GM12878 (cell line): ENCODE results near the gene MTIF3. TPM values are rescaled to one million over a fixed set of nuclear protein-coding genes. Genes with fewer than 3 reads are reported as not detected.

ENCODE experiments used
- ATAC-seq: fragments of 200-7000 bp; cut with Tn5 transposase; 3 replicates; pipeline ENCODE4 v1.9.1; 2020; ENCODE audit warnings: mild to moderate bottlenecking, moderate library complexity
- BruUV-seq: library from RNA; stranded (reverse); fragments of 400-500 nt; replicated peaks from 2 replicates; lab custom pipeline; 2021; lab: Mats Ljungman, UMichigan
- CTCF ChIA-PET: fragments of 300-600 bp; sonication (Branson Sonifier 250); formaldehyde crosslinking; extraction: SDS; loops from one replicate; lab custom pipeline; 2021; ENCODE audit warnings: inconsistent platforms; lab: Yijun Ruan, JAX
- POLR2A ChIA-PET: fragments of 350-600 bp; formaldehyde crosslinking; extraction: SDS; loops from one replicate; lab custom pipeline; 2021; ENCODE audit warnings: inconsistent platforms; lab: Charles Lee
- RAD21 ChIA-PET: fragments of 300-600 bp; sonication (Branson Sonifier 250); formaldehyde crosslinking; loops from one replicate; lab custom pipeline; 2023; ENCODE audit warnings: antibody characterized with exemption; ENCODE audit not compliant: unreplicated experiment; lab: Charles Lee
- SMC1A ChIA-PET: fragments of 300-600 bp; sonication (Branson Sonifier 250); formaldehyde crosslinking; loops from one replicate; lab custom pipeline; 2023; ENCODE audit not compliant: unreplicated experiment, uncharacterized antibody; lab: Charles Lee
- DNase-seq: peaks from one replicate; pipeline ENCODE4 v3.0.0-alpha.2; 2011; ENCODE audit warnings: low read depth, low spot score
- FAIRE-seq: peaks from 3 replicates; lab custom pipeline; 2011; peaks lifted over from hg19 to GRCh38; lab: Jason Lieb, UNC
- H2AFZ ChIP-seq: 2 replicates; pipeline ENCODE4 v1.6.0; 2011; ENCODE audit warnings: low read depth, low read length, control low read depth; ENCODE audit not compliant: control insufficient read depth
- H3K27ac ChIP-seq: 2 replicates; pipeline ENCODE4 v1.5.1; 2011; ENCODE audit warnings: control low read depth; ENCODE audit not compliant: control insufficient read depth, insufficient read depth
- H3K27me3 ChIP-seq, 2 experiments: replicated peaks in 1 of 2; 2 replicates each; pipeline versions ENCODE4 v1.6.0 to v1.6.1; 2011; ENCODE audit warnings: low read length in 1 of 2; ENCODE audit not compliant: control insufficient read depth in 2 of 2, insufficient read depth in 2 of 2
- H3K36me3 ChIP-seq, 2 experiments: 2 replicates each; pipeline ENCODE4 v1.5.1; 2011; ENCODE audit warnings: low read length in 1 of 2; ENCODE audit not compliant: control insufficient read depth in 2 of 2, insufficient read depth in 2 of 2
- H3K4me1 ChIP-seq: 2 replicates; pipeline ENCODE4 v1.6.1; 2011; ENCODE audit warnings: mild to moderate bottlenecking, low read length, moderate library complexity, mixed read lengths; ENCODE audit not compliant: control insufficient read depth, insufficient read depth
- H3K4me2 ChIP-seq: 2 replicates; pipeline ENCODE4 v1.6.0; 2011; ENCODE audit warnings: control low read depth; ENCODE audit not compliant: control insufficient read depth, insufficient read depth
- H3K4me3 ChIP-seq: fragments of 200-600 bp; sonication (generic); 2 replicates; pipeline ENCODE4 v1.5.1; 2016
- H3K79me2 ChIP-seq: 2 replicates; pipeline ENCODE4 v1.6.0; 2011; ENCODE audit warnings: low read length; ENCODE audit not compliant: control insufficient read depth, insufficient read depth
- H3K9ac ChIP-seq: 2 replicates; pipeline ENCODE4 v1.8.0; 2011; ENCODE audit warnings: low read length, control low read depth, mixed read lengths; ENCODE audit not compliant: control insufficient read depth, insufficient read depth
- H3K9me3 ChIP-seq: replicated peaks from 3 replicates; pipeline ENCODE4 v1.5.1; 2011; ENCODE audit warnings: mild to moderate bottlenecking, low read length; ENCODE audit not compliant: control insufficient read depth, insufficient read depth
- H4K20me1 ChIP-seq: 2 replicates; pipeline ENCODE4 v1.6.0; 2011; ENCODE audit not compliant: control insufficient read depth, insufficient read depth
- ATF3 ChIP-seq: IDR thresholded peaks from 2 replicates; pipeline ENCODE4 v1.6.1; 2011; ENCODE audit warnings: low read depth, mild to moderate bottlenecking, low read length, moderate library complexity, borderline replicate concordance; ENCODE audit errors: extremely low read depth
- CHD2 ChIP-seq: IDR thresholded peaks from 2 replicates; pipeline ENCODE4 v1.6.1; 2011; ENCODE audit warnings: low read depth, low read length, improper control_type of control experiment, borderline replicate concordance
- CREM ChIP-seq: IDR thresholded peaks from 2 replicates; pipeline ENCODE4 v1.6.1; 2014; ENCODE audit warnings: antibody characterized with exemption, low read depth
- EP300 ChIP-seq, 2 experiments: fragments of 150-350 bp in 1 of 2; IDR thresholded peaks; 2 replicates each; pipeline ENCODE4 v1.6.1; 2011 to 2012; ENCODE audit warnings: low read depth in 2 of 2, low read length in 2 of 2, borderline replicate concordance in 1 of 2, improper control_type of control experiment in 1 of 2, inconsistent platforms in 1 of 2; ENCODE audit not compliant: control insufficient read depth in 1 of 2
- ETV6 ChIP-seq, 2 experiments: fragments of 450-650 bp in 1 of 2; IDR thresholded peaks in 1 of 2; conservative IDR thresholded peaks in 1 of 2; 2 replicates each; pipeline ENCODE4 v1.6.1; 2014; ENCODE audit warnings: antibody characterized with exemption in 1 of 2, borderline replicate concordance in 1 of 2, low read depth in 1 of 2, mild to moderate bottlenecking in 1 of 2, moderate library complexity in 1 of 2
- GATAD2B ChIP-seq: fragments of 450-650 bp; conservative IDR thresholded peaks from 2 replicates; pipeline ENCODE4 v1.6.1; 2017; ENCODE audit warnings: low read depth, mild to moderate bottlenecking, moderate library complexity
- JUNB ChIP-seq: IDR thresholded peaks from 2 replicates; pipeline ENCODE4 v1.6.1; 2016; ENCODE audit warnings: antibody characterized with exemption, mild to moderate bottlenecking
- JUND ChIP-seq: IDR thresholded peaks from 2 replicates; pipeline ENCODE4 v1.6.1; 2012; ENCODE audit warnings: low read depth, mild to moderate bottlenecking, low read length, improper control_type of control experiment, moderate library complexity
- NBN ChIP-seq: fragments of 450-650 bp; IDR thresholded peaks from 2 replicates; pipeline ENCODE4 v1.6.1; 2016
- SMAD5 ChIP-seq: IDR thresholded peaks from 2 replicates; pipeline ENCODE4 v1.6.1; 2016; ENCODE audit warnings: antibody characterized with exemption, low read depth
- SMC3 ChIP-seq: IDR thresholded peaks from 2 replicates; pipeline ENCODE4 v1.6.1; 2011; ENCODE audit warnings: low read length, improper control_type of control experiment, borderline replicate concordance
- SRF ChIP-seq, 2 experiments: IDR thresholded peaks; 2 replicates each; pipeline ENCODE4 v1.6.1; 2011; ENCODE audit warnings: low read depth in 2 of 2, low read length in 2 of 2, mild to moderate bottlenecking in 1 of 2, moderate library complexity in 1 of 2
- WRNIP1 ChIP-seq: IDR thresholded peaks from 2 replicates; pipeline ENCODE4 v1.6.1; 2011; ENCODE audit warnings: low read depth, low read length, improper control_type of control experiment, borderline replicate concordance
- WGBS: methylation state at CpG from one replicate; pipeline ENCODE4 v1.1.6; 2016; ENCODE audit warnings: low lambda C conversion rate; ENCODE audit not compliant: insufficient replicate concordance, insufficient coverage; ENCODE audit errors: missing lambda C conversion rate; 5-methylcytosine and 5-hydroxymethylcytosine counted together
- in situ Hi-C: fragments of 300-500 bp; cut with MboI; formaldehyde crosslinking; loops from 9 replicates; pipeline ENCODE4 v1.14.3; 2018; ENCODE audit warnings: mixed read lengths
- intact Hi-C: fragments of 100-400 bp; cut with micrococcal nuclease; formaldehyde crosslinking; loops from one replicate; pipeline ENCODE4 v1.14.2; 2022; ENCODE audit not compliant: unreplicated experiment
- polyA plus RNA-seq, 11 experiments: library from polyadenylated mRNA; depleted of rRNA in 4 of 11; unstranded in 6 of 11; stranded (reverse) in 5 of 11; fragments of >200 nt; fragmentation: Nextera tagmentation in 4 of 11; fragmentation: Illumina TruSeq in 1 of 11; extraction: Ambion mirVana in 4 of 11; extraction: Trizol in 1 of 11; gene quantifications; 1 replicate in 1 of 11; 2 replicates in 10 of 11; pipeline versions ENCODE4 v1.2.1 to v1.2.3, GENCODE V29; 2011 to 2016; ENCODE audit warnings: inconsistent platforms in 2 of 11, missing spikeins in 2 of 11, low read depth in 1 of 11
- total RNA-seq, 4 experiments: library from RNA; depleted of rRNA in 3 of 4; stranded (reverse); fragments of >200 nt in 3 of 4; fragmentation: Illumina TruSeq in 1 of 4; extraction: Trizol in 1 of 4; gene quantifications; 2 replicates each; pipeline versions ENCODE4 v1.2.1 to v1.2.3, GENCODE V29; 2013 to 2021
- TF ChIP-seq, protein P1 (sequence below): fragments of 150-350 bp; IDR thresholded peaks from 2 replicates; pipeline ENCODE4 v1.6.1; 2016; ENCODE audit warnings: low read depth, low read length
- TF ChIP-seq, protein P2 (sequence below): IDR thresholded peaks from 2 replicates; pipeline ENCODE4 v1.6.1; 2011; ENCODE audit warnings: borderline replicate concordance, low read depth, mild to moderate bottlenecking, moderate library complexity, low read length; ENCODE audit not compliant: insufficient read depth, poor library complexity, severe bottlenecking
- TF ChIP-seq, protein P3 (sequence below): IDR thresholded peaks from 2 replicates; pipeline ENCODE4 v1.6.1; 2012; ENCODE audit warnings: low read depth, low read length, improper control_type of control experiment

The MTIF3 gene
- total and polyA plus RNA-seq, 10 of the 15 experiments (the other 5 are each of a cell fraction or from before 2014, with no cell fraction given) = 22.4 to 73.9 (median 49.7) TPM

DNA sequence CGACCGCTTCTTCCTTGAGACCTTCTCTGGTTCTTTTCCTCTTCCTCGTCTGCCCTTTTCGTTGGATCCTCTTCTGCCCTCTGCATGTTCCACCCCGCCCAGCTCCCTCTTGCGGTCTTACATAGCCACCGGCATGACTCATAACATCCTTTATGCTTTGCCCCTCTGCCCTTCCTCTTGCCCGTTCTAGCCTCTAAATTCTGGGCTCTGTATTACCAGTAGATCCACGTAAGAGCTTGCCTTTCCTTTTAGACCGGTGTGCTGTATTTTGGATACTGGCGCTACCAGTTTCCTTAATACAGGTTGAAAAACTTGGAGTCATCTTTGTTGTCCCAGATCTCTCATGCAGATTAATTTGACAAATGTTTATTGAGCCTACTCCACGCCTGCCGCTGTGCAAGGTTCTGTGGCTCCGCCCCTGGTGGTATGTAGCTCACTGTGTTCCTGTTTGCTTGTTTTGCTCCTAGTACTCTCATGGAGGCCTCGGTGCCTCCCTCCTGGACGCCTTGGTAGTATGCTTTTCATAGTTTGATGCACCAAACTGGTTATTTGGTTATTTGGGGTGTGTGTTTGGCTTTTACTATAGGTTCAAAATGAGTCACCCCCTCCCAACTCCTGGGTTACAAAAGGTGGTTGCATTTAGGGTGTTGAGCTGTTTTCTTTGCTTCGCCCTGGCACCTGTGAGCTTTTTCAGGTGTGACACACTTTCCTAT lies 24.3 kb downstream of the MTIF3 start:
- H3K4me1 ChIP-seq = peaks cover 12% of the 10 kb centered on the region
- WGBS = 2% methylated on average over 17 of the region's 17 CpGs
- intact Hi-C loops = loop anchor here (5.0 kb wide), 1 partner anchor 196 kb away; the partner anchor contains the start of genes LNX2 and POLR1D
- peak overlapping the region; percentile 85 for H3K9ac ChIP-seq
- POLR2A ChIA-PET = interaction anchor here (1.2 to 2.8 kb wide), 4 partner anchors 10 to 195 kb away, joined by 3 to 16 read pairs (median 7); partner anchors contain the start of gene MTIF3
- peak overlapping the region; percentile 96 for H3K4me2 ChIP-seq
- no peaks in the 10 kb centered on the region for H3K27me3 ChIP-seq
- H3K79me2 ChIP-seq = peaks cover 34% of the 10 kb centered on the region
- H2AFZ ChIP-seq = peak overlapping the region; percentile 46
- RAD21 ChIA-PET = interaction anchor here (0.6 to 5.4 kb wide), 9 partner anchors 13 to 400 kb away, joined by 3 to 32 read pairs (median 6); partner anchors contain the start of genes LNX2 and MTIF3
- peak overlapping the region; percentile 81 for H3K27ac ChIP-seq
- CTCF ChIA-PET = interaction anchor here (0.6 to 4.2 kb wide), 14 partner anchors 9 to 529 kb away, joined by 3 to 30 read pairs (median 3); partner anchors contain the start of genes LNX2, MTIF3 and RASL11A
- in situ Hi-C loops = no loop called here
- H3K4me3 ChIP-seq = peak overlapping the region; percentile 68
- peak; percentile 92 for FAIRE-seq
- H3K9me3 ChIP-seq = no peaks in the 10 kb centered on the region
- BruUV-seq = no TSS peak
- DNase-seq = peak; percentile 68
- H4K20me1 ChIP-seq = peaks cover 8% of the 10 kb centered on the region
- peak; percentile 85 for ATAC-seq
- SMC1A ChIA-PET = interaction anchor here (0.7 to 6.3 kb wide), 8 partner anchors 10 to 70 kb away, joined by 3 to 41 read pairs (median 4); partner anchors contain the start of gene MTIF3
- peaks cover 10 to 16% of the 10 kb centered on the region in 2 experiments for H3K36me3 ChIP-seq
- TF ChIP-seq JUND (peak; percentile 76), SMAD5 (0 out of 2 replicates have a peak, but pooled peaks have one; percentile 33), SRF (IDR thresholded peaks at IDR 0.05; ENCODE audit: low read depth in 2 of 2, low read length in 2 of 2) (no peak), NBN (0 out of 2 replicates have a peak, but pooled peaks have one; percentile 57), JUNB (peak; percentile 66), EP300 (IDR thresholded peaks at IDR 0.05; ENCODE audit: borderline replicate concordance in 1 of 2, control insufficient read depth in 1 of 2, low read depth in 2 of 2, low read length in 2 of 2) (no peak), ETV6 (conservative IDR thresholded peaks at IDR 0.05 in 1 of 2, IDR thresholded peaks at IDR 0.05 in 1 of 2; ENCODE audit: borderline replicate concordance in 1 of 2, low read depth in 1 of 2) (peak in 1 of 2 experiments; percentile 70; a peak in 1 of 4 replicates), GATAD2B (peak; percentile 70; the same call in 1 of the 2 replicates), CREM (peak; percentile 38; the same call in 1 of the 2 replicates), WRNIP1 (no peak), SMC3 (peak; percentile 7; the same call in 1 of the 2 replicates), CHD2 (no peak), ATF3 (no peak)
- TF ChIP-seq, protein P1, sequence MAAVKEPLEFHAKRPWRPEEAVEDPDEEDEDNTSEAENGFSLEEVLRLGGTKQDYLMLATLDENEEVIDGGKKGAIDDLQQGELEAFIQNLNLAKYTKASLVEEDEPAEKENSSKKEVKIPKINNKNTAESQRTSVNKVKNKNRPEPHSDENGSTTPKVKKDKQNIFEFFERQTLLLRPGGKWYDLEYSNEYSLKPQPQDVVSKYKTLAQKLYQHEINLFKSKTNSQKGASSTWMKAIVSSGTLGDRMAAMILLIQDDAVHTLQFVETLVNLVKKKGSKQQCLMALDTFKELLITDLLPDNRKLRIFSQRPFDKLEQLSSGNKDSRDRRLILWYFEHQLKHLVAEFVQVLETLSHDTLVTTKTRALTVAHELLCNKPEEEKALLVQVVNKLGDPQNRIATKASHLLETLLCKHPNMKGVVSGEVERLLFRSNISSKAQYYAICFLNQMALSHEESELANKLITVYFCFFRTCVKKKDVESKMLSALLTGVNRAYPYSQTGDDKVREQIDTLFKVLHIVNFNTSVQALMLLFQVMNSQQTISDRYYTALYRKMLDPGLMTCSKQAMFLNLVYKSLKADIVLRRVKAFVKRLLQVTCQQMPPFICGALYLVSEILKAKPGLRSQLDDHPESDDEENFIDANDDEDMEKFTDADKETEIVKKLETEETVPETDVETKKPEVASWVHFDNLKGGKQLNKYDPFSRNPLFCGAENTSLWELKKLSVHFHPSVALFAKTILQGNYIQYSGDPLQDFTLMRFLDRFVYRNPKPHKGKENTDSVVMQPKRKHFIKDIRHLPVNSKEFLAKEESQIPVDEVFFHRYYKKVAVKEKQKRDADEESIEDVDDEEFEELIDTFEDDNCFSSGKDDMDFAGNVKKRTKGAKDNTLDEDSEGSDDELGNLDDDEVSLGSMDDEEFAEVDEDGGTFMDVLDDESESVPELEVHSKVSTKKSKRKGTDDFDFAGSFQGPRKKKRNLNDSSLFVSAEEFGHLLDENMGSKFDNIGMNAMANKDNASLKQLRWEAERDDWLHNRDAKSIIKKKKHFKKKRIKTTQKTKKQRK = no peak
- TF ChIP-seq, protein P2, sequence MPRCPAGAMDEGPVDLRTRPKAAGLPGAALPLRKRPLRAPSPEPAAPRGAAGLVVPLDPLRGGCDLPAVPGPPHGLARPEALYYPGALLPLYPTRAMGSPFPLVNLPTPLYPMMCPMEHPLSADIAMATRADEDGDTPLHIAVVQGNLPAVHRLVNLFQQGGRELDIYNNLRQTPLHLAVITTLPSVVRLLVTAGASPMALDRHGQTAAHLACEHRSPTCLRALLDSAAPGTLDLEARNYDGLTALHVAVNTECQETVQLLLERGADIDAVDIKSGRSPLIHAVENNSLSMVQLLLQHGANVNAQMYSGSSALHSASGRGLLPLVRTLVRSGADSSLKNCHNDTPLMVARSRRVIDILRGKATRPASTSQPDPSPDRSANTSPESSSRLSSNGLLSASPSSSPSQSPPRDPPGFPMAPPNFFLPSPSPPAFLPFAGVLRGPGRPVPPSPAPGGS = no peak
- TF ChIP-seq, protein P3, sequence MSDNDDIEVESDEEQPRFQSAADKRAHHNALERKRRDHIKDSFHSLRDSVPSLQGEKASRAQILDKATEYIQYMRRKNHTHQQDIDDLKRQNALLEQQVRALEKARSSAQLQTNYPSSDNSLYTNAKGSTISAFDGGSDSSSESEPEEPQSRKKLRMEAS = 0 out of 2 replicates have a peak, but pooled peaks have one; percentile 7
